Measurements from ENCODE around the gene UGT1A8. TPM values are rescaled to one million over a fixed set of nuclear protein-coding genes. Genes with fewer than 3 reads are reported as not detected.

Gene UGT1A8
- total RNA-seq, 5 donors from 2014 or later (not counting 1 experiment from before 2014, with no cell fraction given): not detected

GRCh38 chr2:233780771-233781170 lies 163.3 kb downstream of the UGT1A8 start:
- no peak overlapping the region for H3K27ac Mint-ChIP-seq
- no peak overlapping the region for H3K4me3 ChIP-seq (ENCODE audit: control insufficient read depth in 1 of 2, extremely low read depth in 1 of 2, low read length in 1 of 2)
- WGBS (ENCODE audit: insufficient coverage): no CpG with 5 or more reads among the region's 4 CpGs
- H3K36me3 Mint-ChIP-seq: peaks cover 3% of the 10 kb centered on the region
- H3K4me1 ChIP-seq (ENCODE audit: control insufficient read depth in 1 of 2, extremely low read depth in 1 of 2, insufficient read depth in 2 of 2, low read length in 2 of 2): no peaks in the 10 kb centered on the region
- H3K36me3 ChIP-seq (ENCODE audit: control insufficient read depth in 2 of 2, extremely low read depth in 1 of 2, insufficient read depth in 1 of 2, low read length in 1 of 2): no peaks in the 10 kb centered on the region
- DNase-seq (no peak), ATAC-seq (replicated peaks in 1 of 4) (no peak)
- no peak overlapping the region for H3K27ac ChIP-seq (ENCODE audit: low read length)
- CTCF ChIA-PET: no interaction called here
- no peaks in the 10 kb centered on the region for H3K4me1 Mint-ChIP-seq
- H3K4me3 Mint-ChIP-seq: no peak overlapping the region
- peaks cover 27 to 32% of the 10 kb centered on the region in 2 donors for H3K27me3 Mint-ChIP-seq
- H3K9me3 ChIP-seq: no peaks in the 10 kb centered on the region
- peaks cover 3 to 7% (median 6%) of the 10 kb centered on the region in 3 donors for H3K9me3 Mint-ChIP-seq
- H3K27me3 ChIP-seq (replicated peaks in 1 of 2; ENCODE audit: control insufficient read depth in 2 of 2, extremely low read depth in 1 of 2, insufficient read depth in 2 of 2, low read length in 1 of 2): peaks cover 0 to 26% of the 10 kb centered on the region in 2 experiments
- POLR2A ChIA-PET: interaction anchor here in 1 of 2 donors (0.5 kb wide), 1 partner anchor 10 kb away, joined by 3 read pairs; no protein-coding TSS in a partner anchor

- 92% methylated on average over 5 of the region's 7 CpGs for WGBS (ENCODE audit: insufficient coverage)
Measured at GRCh38 chr2:233789554-233789953, 172.1 kb downstream of the UGT1A8 start.

GRCh38 chr2:233791151-233791882 lies 173.9 kb downstream of the UGT1A8 start:
- CTCF ChIA-PET: no interaction called here
- 83% methylated on average over 17 of the region's 18 CpGs for WGBS (ENCODE audit: insufficient coverage)

More at GRCh38 chr2:233789554-233789953, 172.1 kb downstream of the UGT1A8 start:
- no peaks in the 10 kb centered on the region for H3K4me1 Mint-ChIP-seq
- ATAC-seq (replicated peaks in 1 of 4): no peak
- H3K36me3 ChIP-seq (ENCODE audit: control insufficient read depth in 2 of 2, extremely low read depth in 1 of 2, insufficient read depth in 1 of 2, low read length in 1 of 2): no peaks in the 10 kb centered on the region
- H3K9me3 Mint-ChIP-seq: peaks cover 0 to 6% (median 5%) of the 10 kb centered on the region in 3 donors
- H3K27ac ChIP-seq (ENCODE audit: low read length): no peak overlapping the region
- CTCF ChIA-PET: no interaction called here
- peaks cover 0 to 16% of the 10 kb centered on the region in 2 experiments for H3K27me3 ChIP-seq (replicated peaks in 1 of 2; ENCODE audit: control insufficient read depth in 2 of 2, extremely low read depth in 1 of 2, insufficient read depth in 2 of 2, low read length in 1 of 2)
- no peak overlapping the region for H3K27ac Mint-ChIP-seq
- peaks cover 9 to 18% of the 10 kb centered on the region in 2 donors for H3K27me3 Mint-ChIP-seq
- no peak for DNase-seq
- H3K9me3 ChIP-seq: no peaks in the 10 kb centered on the region
- POLR2A ChIA-PET: no interaction called here
- H3K4me1 ChIP-seq (ENCODE audit: control insufficient read depth in 1 of 2, extremely low read depth in 1 of 2, insufficient read depth in 2 of 2, low read length in 2 of 2): no peaks in the 10 kb centered on the region
- no peak overlapping the region for H3K4me3 Mint-ChIP-seq
- H3K36me3 Mint-ChIP-seq: peaks cover 3% of the 10 kb centered on the region
- no peak overlapping the region for H3K4me3 ChIP-seq (ENCODE audit: control insufficient read depth in 1 of 2, extremely low read depth in 1 of 2, low read length in 1 of 2)

GRCh38 chr2:233791883-233792329 lies 174.5 kb downstream of the UGT1A8 start:
- Histone ChIP-seq H3K27me3 (replicated peaks in 1 of 2; ENCODE audit: control insufficient read depth in 2 of 2, extremely low read depth in 1 of 2, insufficient read depth in 2 of 2, low read length in 1 of 2) (peaks cover 0 to 9% of the 10 kb centered on the region in 2 experiments), H3K4me1 (ENCODE audit: control insufficient read depth in 1 of 2, extremely low read depth in 1 of 2, insufficient read depth in 2 of 2, low read length in 2 of 2) (no peaks in the 10 kb centered on the region), H3K9me3 (no peaks in the 10 kb centered on the region), H3K27ac (ENCODE audit: low read length) (no peak overlapping the region), H3K4me3 (ENCODE audit: control insufficient read depth in 1 of 2, extremely low read depth in 1 of 2, low read length in 1 of 2) (no peak overlapping the region), H3K36me3 (ENCODE audit: control insufficient read depth in 2 of 2, extremely low read depth in 1 of 2, insufficient read depth in 1 of 2, low read length in 1 of 2) (no peaks in the 10 kb centered on the region)
- DNase-seq (no peak), ATAC-seq (replicated peaks in 1 of 4) (no peak)
- 56% methylated on average over 9 of the region's 9 CpGs for WGBS (ENCODE audit: insufficient coverage)
- Mint-ChIP-seq H3K27ac (no peak overlapping the region), H3K4me3 (no peak overlapping the region), H3K27me3 (peaks cover 3 to 4% of the 10 kb centered on the region in 2 donors), H3K4me1 (no peaks in the 10 kb centered on the region), H3K36me3 (no peaks in the 10 kb centered on the region), H3K9me3 (no peaks in the 10 kb centered on the region)
- CTCF ChIA-PET: no interaction called here
- POLR2A ChIA-PET: no interaction called here

More at GRCh38 chr2:233791151-233791882, 173.9 kb downstream of the UGT1A8 start:
- no peak overlapping the region for H3K27ac Mint-ChIP-seq
- DNase-seq: no peak
- no peak overlapping the region for H3K27ac ChIP-seq (ENCODE audit: low read length)
- H3K9me3 Mint-ChIP-seq: peaks cover 0 to 2% (median under 1%) of the 10 kb centered on the region in 3 donors
- H3K4me1 Mint-ChIP-seq: no peaks in the 10 kb centered on the region
- H3K27me3 ChIP-seq (replicated peaks in 1 of 2; ENCODE audit: control insufficient read depth in 2 of 2, extremely low read depth in 1 of 2, insufficient read depth in 2 of 2, low read length in 1 of 2): peaks cover 0 to 9% of the 10 kb centered on the region in 2 experiments
- no peaks in the 10 kb centered on the region for H3K36me3 Mint-ChIP-seq
- no peaks in the 10 kb centered on the region for H3K36me3 ChIP-seq (ENCODE audit: control insufficient read depth in 2 of 2, extremely low read depth in 1 of 2, insufficient read depth in 1 of 2, low read length in 1 of 2)
- peaks cover 5 to 7% of the 10 kb centered on the region in 2 donors for H3K27me3 Mint-ChIP-seq
- no peaks in the 10 kb centered on the region for H3K9me3 ChIP-seq
- H3K4me1 ChIP-seq (ENCODE audit: control insufficient read depth in 1 of 2, extremely low read depth in 1 of 2, insufficient read depth in 2 of 2, low read length in 2 of 2): no peaks in the 10 kb centered on the region
- H3K4me3 ChIP-seq (ENCODE audit: control insufficient read depth in 1 of 2, extremely low read depth in 1 of 2, low read length in 1 of 2): no peak overlapping the region
- ATAC-seq (replicated peaks in 1 of 4): no peak
- no peak overlapping the region for H3K4me3 Mint-ChIP-seq
- POLR2A ChIA-PET: interaction anchor here in 1 of 2 donors (0.6 kb wide), 2 partner anchors 11 to 744 kb away, joined by 3 read pairs; no protein-coding TSS in a partner anchor

GRCh38 chr2:233792720-233793119 lies 175.3 kb downstream of the UGT1A8 start:
- no peak overlapping the region for H3K4me3 ChIP-seq (ENCODE audit: control insufficient read depth in 1 of 2, extremely low read depth in 1 of 2, low read length in 1 of 2)
- Mint-ChIP-seq H3K36me3 (no peaks in the 10 kb centered on the region), H3K4me1 (no peaks in the 10 kb centered on the region), H3K27me3 (peaks cover 3 to 4% of the 10 kb centered on the region in 2 donors), H3K9me3 (no peaks in the 10 kb centered on the region), H3K4me3 (no peak overlapping the region), H3K27ac (no peak overlapping the region)
- H3K9me3 ChIP-seq: no peaks in the 10 kb centered on the region
- H3K27ac ChIP-seq (ENCODE audit: low read length): no peak overlapping the region
- H3K27me3 ChIP-seq (replicated peaks in 1 of 2; ENCODE audit: control insufficient read depth in 2 of 2, extremely low read depth in 1 of 2, insufficient read depth in 2 of 2, low read length in 1 of 2): peaks cover 0 to 9% of the 10 kb centered on the region in 2 experiments
- H3K36me3 ChIP-seq (ENCODE audit: control insufficient read depth in 2 of 2, extremely low read depth in 1 of 2, insufficient read depth in 1 of 2, low read length in 1 of 2): no peaks in the 10 kb centered on the region
- DNase-seq (no peak), ATAC-seq (replicated peaks in 1 of 4) (no peak)
- POLR2A ChIA-PET: no interaction called here
- CTCF ChIA-PET: no interaction called here
- no peaks in the 10 kb centered on the region for H3K4me1 ChIP-seq (ENCODE audit: control insufficient read depth in 1 of 2, extremely low read depth in 1 of 2, insufficient read depth in 2 of 2, low read length in 2 of 2)
- WGBS (ENCODE audit: insufficient coverage): 88% methylated on average over 7 of the region's 7 CpGs

- ChIA-PET POLR2A (no interaction called here), CTCF (no interaction called here)
- Mint-ChIP-seq H3K27me3 (peaks cover 3 to 6% of the 10 kb centered on the region in 2 donors), H3K27ac (no peak overlapping the region), H3K4me1 (no peaks in the 10 kb centered on the region), H3K36me3 (no peaks in the 10 kb centered on the region), H3K9me3 (no peaks in the 10 kb centered on the region), H3K4me3 (no peak overlapping the region)
- Histone ChIP-seq H3K27me3 (replicated peaks in 1 of 2; ENCODE audit: control insufficient read depth in 2 of 2, extremely low read depth in 1 of 2, insufficient read depth in 2 of 2, low read length in 1 of 2) (peaks cover 0 to 10% of the 10 kb centered on the region in 2 experiments), H3K4me1 (ENCODE audit: control insufficient read depth in 1 of 2, extremely low read depth in 1 of 2, insufficient read depth in 2 of 2, low read length in 2 of 2) (no peaks in the 10 kb centered on the region), H3K36me3 (ENCODE audit: control insufficient read depth in 2 of 2, extremely low read depth in 1 of 2, insufficient read depth in 1 of 2, low read length in 1 of 2) (no peaks in the 10 kb centered on the region), H3K9me3 (no peaks in the 10 kb centered on the region), H3K4me3 (ENCODE audit: control insufficient read depth in 1 of 2, extremely low read depth in 1 of 2, low read length in 1 of 2) (no peak overlapping the region), H3K27ac (ENCODE audit: low read length) (no peak overlapping the region)
- DNase-seq: no peak
- no peak for ATAC-seq (replicated peaks in 1 of 4)
- WGBS (ENCODE audit: insufficient coverage): 80% methylated on average over 11 of the region's 18 CpGs
Measured at GRCh38 chr2:233793465-233794127, 176.2 kb downstream of the UGT1A8 start.

Measured in T-cell (primary cell).